ENCODE results near the gene TREML4. TPM values are rescaled to one million over a fixed set of nuclear protein-coding genes. Genes with fewer than 3 reads are reported as not detected.

The TREML4 gene
- total RNA-seq, 2 donors from 2014 or later: 0.42 TPM; not detected in 1

DNA sequence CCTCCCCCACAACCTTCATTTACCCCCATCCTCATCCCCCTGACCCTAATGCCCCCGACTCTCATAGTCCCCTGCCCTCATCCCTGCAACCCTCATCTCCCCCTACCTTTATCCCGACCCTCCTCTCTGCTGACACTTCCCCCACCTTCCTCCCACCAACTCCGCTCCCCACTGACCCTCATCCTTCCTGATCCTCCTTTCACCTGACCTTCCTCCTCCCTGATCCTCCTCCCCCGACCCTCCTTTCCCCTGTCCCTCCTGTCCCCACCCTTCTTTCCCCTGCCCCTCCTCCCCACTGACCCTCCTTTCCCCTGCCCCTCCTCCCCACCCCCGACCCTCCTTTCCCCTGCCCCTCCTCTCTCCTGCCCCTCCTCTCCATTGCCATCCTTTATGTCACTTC, 34.3 kb upstream of the TREML4 start:
- peaks cover 41% of the 10 kb centered on the region for H3K4me1 Mint-ChIP-seq
- DNase-seq: no peak
- ATAC-seq: no peak
- H3K9me3 ChIP-seq (ENCODE audit: control insufficient read depth, low read length, poor library complexity, severe bottlenecking): peaks cover 3% of the 10 kb centered on the region
- H3K27me3 Mint-ChIP-seq: no peaks in the 10 kb centered on the region
- H3K36me3 Mint-ChIP-seq (ENCODE audit: low read depth): peaks cover 5% of the 10 kb centered on the region
- no peak overlapping the region for H3K4me3 Mint-ChIP-seq
- H3K27ac Mint-ChIP-seq: peak overlapping the region; percentile 85

DNA sequence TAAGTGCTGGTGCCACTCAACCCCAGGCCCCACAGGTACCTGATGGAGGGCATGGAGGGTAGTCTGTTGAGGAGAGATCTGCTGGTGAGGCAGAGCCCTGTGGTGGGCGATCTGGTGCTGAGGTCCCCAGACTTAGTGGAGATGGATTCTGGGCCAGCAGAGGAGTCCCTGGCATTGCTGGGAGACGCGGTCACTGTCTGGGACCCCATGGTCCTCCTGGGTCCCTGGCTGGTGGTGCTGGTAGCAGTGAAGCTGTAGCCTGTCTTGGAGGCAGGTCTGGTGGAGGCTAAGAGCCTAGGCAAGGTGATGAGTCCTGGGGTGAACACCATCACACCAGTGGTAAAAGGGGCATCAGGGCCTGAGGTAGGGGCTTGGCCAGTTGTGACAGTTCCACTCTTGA, 33.8 kb upstream of the TREML4 start:
- Mint-ChIP-seq H3K4me1 (peaks cover 43% of the 10 kb centered on the region), H3K27me3 (no peaks in the 10 kb centered on the region), H3K36me3 (ENCODE audit: low read depth) (peaks cover 5% of the 10 kb centered on the region), H3K27ac (peak overlapping the region; percentile 56), H3K4me3 (peak overlapping the region; percentile 12)
- H3K9me3 ChIP-seq (ENCODE audit: control insufficient read depth, low read length, poor library complexity, severe bottlenecking): peaks cover 3% of the 10 kb centered on the region
- DNase-seq (no peak), ATAC-seq (no peak)

DNA sequence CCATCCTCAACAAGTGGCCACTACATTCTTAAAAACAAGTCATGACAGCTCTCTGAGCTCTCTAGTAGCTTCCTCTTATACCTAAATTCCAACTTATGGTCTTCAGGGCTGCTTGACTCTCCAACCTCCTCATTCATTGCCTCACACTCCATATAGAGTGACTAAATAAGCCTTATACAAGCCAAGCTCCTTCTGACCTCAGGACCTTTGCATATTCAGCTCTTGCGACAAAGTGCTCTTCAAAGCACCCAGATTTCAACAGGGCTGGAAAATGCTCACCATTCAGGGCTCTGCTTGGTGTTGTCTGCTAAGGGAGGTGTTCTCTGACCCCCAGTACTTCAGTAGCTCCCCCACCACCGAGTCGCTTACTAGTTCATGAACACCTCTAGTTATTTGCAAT, 30.9 kb upstream of the TREML4 start:
- Mint-ChIP-seq H3K27me3 (no peaks in the 10 kb centered on the region), H3K4me1 (peaks cover 62% of the 10 kb centered on the region), H3K4me3 (no peak overlapping the region), H3K36me3 (ENCODE audit: low read depth) (peaks cover 5% of the 10 kb centered on the region), H3K27ac (peak overlapping the region; percentile 24)
- ATAC-seq (no peak), DNase-seq (no peak)
- H3K9me3 ChIP-seq (ENCODE audit: control insufficient read depth, low read length, poor library complexity, severe bottlenecking): no peaks in the 10 kb centered on the region

DNA sequence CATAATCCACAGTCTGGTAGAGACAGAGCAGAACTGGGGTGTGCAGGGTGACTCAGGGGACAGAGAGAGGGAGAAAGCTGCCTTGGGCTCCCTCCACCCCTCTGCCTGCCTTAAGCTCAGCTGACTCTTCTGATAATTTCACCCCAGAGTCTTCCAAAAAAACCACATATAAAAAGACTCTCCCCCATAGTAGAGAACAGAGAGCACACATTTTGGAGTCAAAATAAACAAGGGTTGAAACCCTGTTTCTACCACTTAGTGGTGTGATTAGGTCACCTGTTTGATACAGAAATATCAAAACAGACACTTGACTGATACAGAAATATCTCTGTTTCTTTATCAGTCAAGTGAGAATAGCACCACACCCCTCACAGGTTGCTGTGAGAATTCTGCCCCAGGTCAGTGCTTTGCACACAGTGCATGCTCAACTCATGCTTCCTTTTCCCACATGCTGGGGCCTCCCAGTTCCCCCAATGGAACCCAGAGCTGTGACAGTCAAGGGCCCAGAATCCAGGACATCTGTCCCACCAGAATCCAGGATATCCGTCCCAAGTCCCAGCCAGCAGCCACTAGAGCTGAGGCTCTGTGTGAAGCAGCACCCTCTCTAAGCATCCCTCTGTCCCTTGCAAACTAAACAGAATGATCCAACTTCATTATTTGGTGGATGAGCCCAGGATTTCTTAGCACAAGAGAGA, 28.4 kb upstream of the TREML4 start:
- H3K36me3 Mint-ChIP-seq (ENCODE audit: low read depth): peaks cover 5% of the 10 kb centered on the region
- peak overlapping the region; percentile 97 for H3K27ac Mint-ChIP-seq
- ATAC-seq (peak; percentile 59), DNase-seq (no peak)
- no peaks in the 10 kb centered on the region for H3K9me3 ChIP-seq (ENCODE audit: control insufficient read depth, low read length, poor library complexity, severe bottlenecking)
- H3K4me3 Mint-ChIP-seq: peak overlapping the region; percentile 87
- H3K4me1 Mint-ChIP-seq: peaks cover 54% of the 10 kb centered on the region
- no peaks in the 10 kb centered on the region for H3K27me3 Mint-ChIP-seq

DNA sequence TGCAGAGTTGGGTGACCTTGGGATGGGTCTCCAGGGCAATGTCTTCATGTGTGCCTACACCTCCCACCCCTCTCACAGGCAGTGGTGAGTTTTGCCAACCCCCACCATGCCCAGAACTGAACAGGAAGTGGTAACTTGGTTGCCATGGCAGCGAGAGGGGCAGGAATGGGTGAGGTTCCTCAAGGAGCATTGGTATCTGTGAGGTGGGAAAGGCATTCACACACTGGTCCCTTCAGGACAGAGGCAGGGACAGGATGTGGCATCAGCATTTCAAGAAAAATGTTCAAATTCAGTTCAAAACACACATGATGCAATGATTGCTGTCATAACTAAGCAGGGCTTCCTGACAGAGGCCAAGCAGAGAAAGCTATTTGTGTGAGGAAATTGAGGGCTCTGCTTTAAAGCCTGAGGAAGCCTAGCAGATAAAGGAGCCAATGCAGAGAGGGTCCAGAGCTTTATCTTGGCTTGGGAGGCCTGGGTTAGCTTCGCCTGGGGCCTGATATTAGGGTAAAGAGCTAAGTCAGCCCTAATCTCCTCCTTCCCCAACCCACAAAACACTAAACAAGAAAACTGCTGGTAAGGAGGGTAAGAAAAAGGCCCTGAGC, 27.8 kb upstream of the TREML4 start:
- Mint-ChIP-seq H3K4me1 (peaks cover 54% of the 10 kb centered on the region), H3K27me3 (no peaks in the 10 kb centered on the region), H3K4me3 (peak overlapping the region; percentile 87), H3K27ac (peak overlapping the region; percentile 97), H3K36me3 (ENCODE audit: low read depth) (peaks cover 5% of the 10 kb centered on the region)
- DNase-seq: peak in 1 of 3 donors; percentile 17
- peak; percentile 69 for ATAC-seq
- no peaks in the 10 kb centered on the region for H3K9me3 ChIP-seq (ENCODE audit: control insufficient read depth, low read length, poor library complexity, severe bottlenecking)

DNA sequence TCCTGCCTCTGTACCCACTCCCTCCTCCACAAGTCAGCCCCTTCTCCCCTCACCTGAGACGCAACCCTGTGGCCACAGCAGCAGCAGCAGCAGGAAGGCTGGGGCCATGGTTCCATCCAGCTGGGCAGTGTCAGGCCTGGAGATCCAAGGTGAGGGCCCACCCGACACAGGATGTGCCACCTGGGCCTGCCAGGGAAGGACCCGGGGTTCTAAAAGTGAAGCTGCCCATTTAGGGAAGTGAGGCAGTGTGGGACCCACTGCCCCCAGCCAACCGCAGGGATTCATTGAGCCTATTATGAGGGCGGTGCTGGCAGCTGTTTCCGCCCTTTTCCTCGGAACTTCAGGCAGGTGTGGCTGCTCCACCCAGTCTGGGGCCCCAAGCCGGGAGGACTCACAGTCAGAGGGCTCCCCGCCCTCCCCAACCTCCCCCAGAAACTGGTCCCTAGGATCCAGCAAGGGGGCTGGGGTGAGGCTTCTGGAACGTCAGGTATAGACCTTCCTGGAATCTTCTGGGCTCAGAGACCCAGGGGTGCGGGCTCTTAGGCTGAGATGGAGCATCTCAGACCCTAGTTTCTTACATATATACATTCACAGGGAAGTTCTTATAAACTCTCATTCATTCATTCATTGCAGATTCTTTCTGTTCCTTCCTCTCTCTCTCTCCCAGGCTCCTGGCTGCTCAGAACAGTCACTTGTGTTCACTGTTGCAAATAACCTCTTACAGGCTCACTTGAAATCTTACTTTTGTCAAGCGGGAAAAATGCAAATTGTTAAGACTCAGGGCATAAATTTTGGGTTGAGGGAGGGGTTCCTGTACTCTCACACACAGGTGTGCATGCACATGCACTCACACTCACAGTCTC, 27.0 kb upstream of the TREML4 start, which contains the start of gene TREML2:
Gene TREML2 (minus strand): TSS at position 249 of the 863 bp plus-strand sequence. CDS start 141 bp downstream, at position 108.
- ATAC-seq: peak; percentile 38
- Mint-ChIP-seq H3K27me3 (no peaks in the 10 kb centered on the region), H3K4me1 (peaks cover 54% of the 10 kb centered on the region), H3K36me3 (ENCODE audit: low read depth) (peaks cover 5% of the 10 kb centered on the region), H3K4me3 (peak within 1 kb of the TSS; percentile 87), H3K27ac (peak within 1 kb of the TSS; percentile 97)
- no peaks in the 10 kb centered on the region for H3K9me3 ChIP-seq (ENCODE audit: control insufficient read depth, low read length, poor library complexity, severe bottlenecking)
- no peak for DNase-seq

DNA sequence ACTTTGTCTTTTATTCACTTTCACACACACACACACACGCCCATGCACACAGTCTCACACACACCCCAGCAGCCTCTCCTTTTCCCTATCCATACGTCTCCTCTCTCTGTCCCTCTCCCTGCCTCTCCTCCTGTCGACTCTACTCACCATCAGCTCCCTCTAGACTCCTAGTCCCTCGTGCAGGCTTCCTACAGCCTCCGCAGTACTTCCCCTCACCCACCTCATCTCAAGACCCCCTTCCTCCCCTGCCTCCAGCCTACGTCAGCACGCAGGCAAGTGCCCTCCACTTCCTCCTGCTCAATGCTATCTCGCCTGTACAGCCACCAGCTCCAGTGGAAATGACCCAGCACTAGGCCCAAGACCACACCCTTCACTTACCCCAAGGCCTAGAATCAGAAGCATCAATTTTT, 26.4 kb upstream of the TREML4 start:
- no peak for ATAC-seq
- H3K27ac Mint-ChIP-seq: peak overlapping the region; percentile 97

DNA sequence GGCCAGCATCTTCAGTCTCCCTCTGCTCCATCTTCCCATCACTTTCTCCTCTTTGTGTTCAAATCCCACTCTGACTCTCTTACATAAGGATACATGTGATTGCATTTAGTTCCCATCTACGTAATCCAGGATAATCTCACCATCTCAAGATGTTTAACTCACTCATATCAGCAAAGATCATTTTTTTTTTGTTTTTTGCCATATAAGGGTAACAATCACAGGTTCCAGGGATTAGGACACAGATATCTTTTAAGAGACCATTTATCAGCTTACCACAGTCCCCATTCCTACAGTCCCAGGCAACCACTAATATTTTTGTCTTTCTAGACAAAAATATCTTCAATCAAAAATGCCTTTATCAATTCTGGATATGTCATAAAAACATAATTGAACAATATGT, 24.0 kb upstream of the TREML4 start:
- ATAC-seq: no peak
- Mint-ChIP-seq H3K36me3 (ENCODE audit: low read depth) (peaks cover 4% of the 10 kb centered on the region), H3K27me3 (no peaks in the 10 kb centered on the region), H3K4me3 (peak overlapping the region; percentile 47), H3K27ac (peak overlapping the region; percentile 97), H3K4me1 (peaks cover 50% of the 10 kb centered on the region)
- no peak for DNase-seq
- no peaks in the 10 kb centered on the region for H3K9me3 ChIP-seq (ENCODE audit: control insufficient read depth, low read length, poor library complexity, severe bottlenecking)

More for the DNA sequence above, 26.4 kb upstream of the TREML4 start:
- H3K9me3 ChIP-seq (ENCODE audit: control insufficient read depth, low read length, poor library complexity, severe bottlenecking): no peaks in the 10 kb centered on the region
- Mint-ChIP-seq H3K4me3 (peak overlapping the region; percentile 87), H3K27me3 (no peaks in the 10 kb centered on the region), H3K36me3 (ENCODE audit: low read depth) (peaks cover 5% of the 10 kb centered on the region), H3K4me1 (peaks cover 52% of the 10 kb centered on the region)
- no peak for DNase-seq

DNA sequence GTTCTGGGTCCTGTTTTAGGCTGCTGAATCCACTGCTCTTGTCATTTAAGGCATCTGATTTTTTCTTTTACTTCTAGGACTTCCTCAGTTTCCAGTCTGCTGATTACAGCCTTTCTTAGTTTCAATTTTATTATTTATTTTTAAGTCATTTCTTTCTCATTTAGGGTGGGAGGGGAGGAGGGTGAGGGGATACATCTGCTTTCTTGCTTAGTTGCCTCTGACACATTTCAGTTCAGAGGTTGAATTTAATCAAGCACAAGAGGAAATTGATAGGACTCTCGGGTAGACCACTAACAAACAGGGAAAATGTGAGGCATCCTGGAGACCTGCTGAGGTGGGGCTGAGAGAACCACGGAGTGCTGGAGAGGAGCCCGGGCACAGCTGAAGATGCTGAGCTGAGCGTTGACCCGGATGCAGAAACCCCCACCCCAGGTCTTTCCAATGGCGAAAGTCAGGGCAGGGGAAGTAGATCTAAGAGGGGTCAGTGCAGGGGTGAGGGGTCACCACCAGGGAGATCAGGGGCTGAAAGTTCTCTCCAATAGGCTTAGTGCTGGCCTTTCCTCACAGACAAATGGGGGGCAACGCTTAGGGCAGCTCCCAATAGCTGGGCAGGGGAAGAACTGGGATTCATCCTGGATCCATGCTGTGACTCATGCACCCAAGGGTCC, 19.6 kb upstream of the TREML4 start:
- Mint-ChIP-seq H3K27ac (no peak overlapping the region), H3K4me1 (peaks cover 23% of the 10 kb centered on the region), H3K27me3 (no peaks in the 10 kb centered on the region), H3K4me3 (no peak overlapping the region), H3K36me3 (ENCODE audit: low read depth) (peaks cover 5% of the 10 kb centered on the region)
- DNase-seq (no peak), ATAC-seq (no peak)
- no peaks in the 10 kb centered on the region for H3K9me3 ChIP-seq (ENCODE audit: control insufficient read depth, low read length, poor library complexity, severe bottlenecking)

DNA sequence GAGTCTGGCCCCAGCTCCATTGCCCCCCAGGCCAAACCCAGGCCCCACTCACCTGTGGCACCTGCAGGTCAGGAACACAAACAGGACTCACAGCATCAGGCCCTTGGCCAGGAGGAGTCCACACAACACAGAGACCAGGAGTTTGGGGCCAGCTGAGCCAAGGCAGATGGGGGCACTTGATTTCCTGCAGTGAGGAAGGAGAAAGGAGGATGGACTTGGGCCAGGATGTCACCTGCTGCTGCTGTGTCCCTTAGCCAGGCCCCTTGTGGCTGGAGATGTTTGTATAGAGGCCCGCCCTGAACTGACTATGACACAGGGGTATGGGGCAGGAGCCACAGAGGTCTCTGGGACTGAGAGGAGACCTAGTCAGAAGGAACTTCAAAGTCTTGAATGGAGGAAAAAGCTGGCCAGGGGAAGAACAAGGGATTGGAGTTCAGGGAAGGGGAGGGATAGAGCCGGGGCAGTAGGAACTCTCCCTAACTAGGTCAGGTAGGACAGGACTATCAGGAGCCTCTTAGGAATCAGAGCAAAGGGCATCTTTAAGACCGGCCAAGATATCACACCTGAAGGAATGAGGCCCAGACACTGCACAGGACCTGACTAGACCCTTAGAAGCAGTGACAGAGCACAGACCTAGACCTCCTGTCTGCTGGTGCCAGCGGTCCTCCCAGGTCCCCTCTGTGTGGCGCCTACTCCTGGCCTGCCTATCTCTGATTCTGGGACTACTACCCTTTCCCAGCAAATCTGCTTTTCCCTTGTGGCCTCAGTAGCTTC, 18.4 kb upstream of the TREML4 start:
- Mint-ChIP-seq H3K4me1 (peaks cover 23% of the 10 kb centered on the region), H3K27me3 (no peaks in the 10 kb centered on the region), H3K4me3 (no peak overlapping the region), H3K36me3 (ENCODE audit: low read depth) (peaks cover 3% of the 10 kb centered on the region), H3K27ac (peak overlapping the region; percentile 12)
- ATAC-seq (no peak), DNase-seq (no peak)
- H3K9me3 ChIP-seq (ENCODE audit: control insufficient read depth, low read length, poor library complexity, severe bottlenecking): no peaks in the 10 kb centered on the region

DNA sequence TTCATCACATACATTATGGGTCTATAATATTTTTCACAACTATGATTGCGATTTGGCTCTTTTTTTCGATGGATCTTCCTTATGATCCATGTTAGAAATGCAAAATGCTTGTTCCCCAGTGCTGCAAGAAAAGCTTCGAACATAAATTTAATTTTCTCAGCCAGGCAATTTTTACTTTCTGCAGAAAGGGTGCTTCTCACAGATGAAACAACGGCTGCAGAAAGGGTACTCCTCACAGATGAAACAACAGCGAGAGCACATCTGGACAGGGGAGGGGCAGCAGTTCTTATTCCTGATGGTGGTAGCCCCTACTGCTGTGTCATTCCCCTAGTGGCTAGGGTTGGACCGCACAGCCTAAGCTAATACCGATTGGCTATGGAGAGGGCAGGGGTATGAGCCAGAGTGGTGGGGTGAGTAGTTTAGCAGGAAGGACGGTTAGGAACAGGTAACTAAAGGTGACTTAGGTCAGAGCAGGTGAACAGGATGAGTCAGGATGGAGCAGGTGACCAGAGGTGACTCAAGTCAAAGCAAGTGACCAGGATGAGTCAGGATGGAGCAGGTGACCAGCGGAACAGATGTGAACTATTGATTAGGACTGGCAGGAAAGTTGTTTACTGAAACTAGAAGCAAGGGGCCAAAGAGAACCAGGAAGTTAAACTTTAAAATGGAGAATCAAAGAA, 13.4 kb upstream of the TREML4 start:
- no peaks in the 10 kb centered on the region for H3K36me3 Mint-ChIP-seq (ENCODE audit: low read depth)
- H3K27ac Mint-ChIP-seq: no peak overlapping the region
- peaks cover 4% of the 10 kb centered on the region for H3K9me3 ChIP-seq (ENCODE audit: control insufficient read depth, low read length, poor library complexity, severe bottlenecking)
- H3K4me1 Mint-ChIP-seq: peaks cover 8% of the 10 kb centered on the region
- no peak for DNase-seq
- H3K27me3 Mint-ChIP-seq: no peaks in the 10 kb centered on the region
- no peak for ATAC-seq
- H3K4me3 Mint-ChIP-seq: no peak overlapping the region

DNA sequence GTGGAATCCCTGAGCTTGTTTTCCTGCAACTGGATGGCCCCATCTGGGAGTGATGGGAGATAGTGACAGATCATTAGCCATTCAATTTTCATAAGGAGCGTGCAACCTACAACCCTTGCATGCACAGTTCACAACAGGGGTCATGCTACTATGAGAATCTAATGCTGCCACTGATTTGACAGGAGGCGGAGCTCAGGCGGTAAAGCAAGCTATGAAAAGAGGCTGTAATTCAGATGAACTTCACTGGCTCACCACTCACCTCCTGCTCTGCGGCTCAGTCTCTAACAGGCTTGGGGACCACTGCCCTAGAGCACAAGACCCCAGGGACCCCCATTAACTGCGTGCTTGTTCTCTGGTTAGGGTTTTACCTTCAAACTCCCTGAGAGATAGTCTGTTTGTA, 12.4 kb upstream of the TREML4 start:
- ATAC-seq (no peak), DNase-seq (no peak)
- Mint-ChIP-seq H3K27me3 (no peaks in the 10 kb centered on the region), H3K4me3 (no peak overlapping the region), H3K36me3 (ENCODE audit: low read depth) (no peaks in the 10 kb centered on the region), H3K27ac (no peak overlapping the region), H3K4me1 (peaks cover 7% of the 10 kb centered on the region)
- peaks cover 5% of the 10 kb centered on the region for H3K9me3 ChIP-seq (ENCODE audit: control insufficient read depth, low read length, poor library complexity, severe bottlenecking)

Measured in T-helper 17 cell (primary cell).